Liver (tissue), 9 donors: ENCODE measurements around the gene ROR1. TPM values are rescaled to one million over a fixed set of nuclear protein-coding genes. Genes with fewer than 3 reads are reported as not detected.

Experiments used
- DNase-seq: peaks from one replicate; pipeline ENCODE4 v3.0.0-alpha.2; 2017; ENCODE audit warnings: low spot score
- H3K27ac ChIP-seq, 2 donors: one replicate each; pipeline ENCODE4 v1.7.0; 2013; ENCODE audit warnings: inconsistent platforms in 2 of 2, low read length in 2 of 2, control low read depth in 1 of 2, low read depth in 1 of 2, mild to moderate bottlenecking in 1 of 2
- H3K27me3 ChIP-seq, 4 donors: one replicate each; pipeline versions ENCODE4 v1.6.1 to v1.7.0; 2013; ENCODE audit warnings: low read length in 3 of 4, inconsistent platforms in 1 of 4, mild to moderate bottlenecking in 1 of 4, moderate library complexity in 1 of 4; ENCODE audit not compliant: control insufficient read depth in 4 of 4, insufficient read depth in 4 of 4
- H3K36me3 ChIP-seq, 4 donors: one replicate each; pipeline versions ENCODE4 v1.6.1 to v1.7.0; 2013; ENCODE audit warnings: low read length in 3 of 4, mild to moderate bottlenecking in 3 of 4, low read depth in 1 of 4, moderate library complexity in 1 of 4; ENCODE audit not compliant: control insufficient read depth in 4 of 4, insufficient read depth in 3 of 4
- H3K4me1 ChIP-seq, 4 donors: one replicate each; pipeline versions ENCODE4 v1.6.1 to v1.7.0; 2013; ENCODE audit warnings: low read length in 3 of 4, mild to moderate bottlenecking in 3 of 4, moderate library complexity in 1 of 4; ENCODE audit not compliant: control insufficient read depth in 4 of 4, insufficient read depth in 4 of 4
- H3K4me3 ChIP-seq, 3 donors: one replicate each; pipeline versions ENCODE4 v1.6.1 to v1.7.0; 2013; ENCODE audit warnings: low read length in 3 of 3, control low read depth in 1 of 3, low read depth in 1 of 3, mild to moderate bottlenecking in 1 of 3
- H3K9ac ChIP-seq, 2 donors: one replicate each; pipeline ENCODE4 v1.7.0; 2013; ENCODE audit warnings: low read length in 2 of 2, mild to moderate bottlenecking in 2 of 2, moderate library complexity in 2 of 2, control low read depth in 1 of 2, low read depth in 1 of 2
- H3K9me3 ChIP-seq, 4 donors: one replicate each; pipeline versions ENCODE4 v1.6.1 to v1.7.0; 2013; ENCODE audit warnings: low read length in 3 of 4; ENCODE audit not compliant: control insufficient read depth in 4 of 4
- ATF3 ChIP-seq: IDR thresholded peaks from 2 replicates; pipeline ENCODE4 v1.6.1; 2016; ENCODE audit warnings: antibody characterized with exemption
- EGR1 ChIP-seq, 2 donors: IDR thresholded peaks; 2 replicates each; pipeline ENCODE4 v1.6.1; 2016 to 2018; ENCODE audit warnings: antibody characterized with exemption in 2 of 2, low read depth in 2 of 2
- FOXA1 ChIP-seq: IDR thresholded peaks from 2 replicates; pipeline ENCODE4 v1.6.1; 2016; ENCODE audit warnings: antibody characterized with exemption
- FOXA2 ChIP-seq: IDR thresholded peaks from 2 replicates; pipeline ENCODE4 v1.6.1; 2016; ENCODE audit warnings: antibody characterized with exemption
- GABPA ChIP-seq, 2 donors: IDR thresholded peaks in 1 of 2; conservative IDR thresholded peaks in 1 of 2; 2 replicates each; pipeline ENCODE4 v1.6.1; 2016; ENCODE audit warnings: antibody characterized with exemption in 2 of 2, mild to moderate bottlenecking in 1 of 2, moderate library complexity in 1 of 2
- HNF4A ChIP-seq, 2 donors: conservative IDR thresholded peaks; 2 replicates each; pipeline ENCODE4 v1.6.1; 2016; ENCODE audit warnings: antibody characterized with exemption in 2 of 2, mild to moderate bottlenecking in 2 of 2
- HNF4G ChIP-seq: IDR thresholded peaks from 2 replicates; pipeline ENCODE4 v1.6.1; 2016; ENCODE audit warnings: antibody characterized with exemption
- JUND ChIP-seq, 2 donors: IDR thresholded peaks; 2 replicates each; pipeline ENCODE4 v1.6.1; 2016; ENCODE audit warnings: antibody characterized with exemption in 2 of 2
- NR2F2 ChIP-seq: IDR thresholded peaks from 2 replicates; pipeline ENCODE4 v1.6.1; 2016; ENCODE audit warnings: antibody characterized with exemption
- REST ChIP-seq: IDR thresholded peaks from 2 replicates; pipeline ENCODE4 v1.6.1; 2016; ENCODE audit warnings: antibody characterized with exemption, mild to moderate bottlenecking
- RXRA ChIP-seq, 2 donors: IDR thresholded peaks; 2 replicates each; pipeline ENCODE4 v1.6.1; 2017 to 2018; ENCODE audit warnings: antibody characterized with exemption in 2 of 2, mild to moderate bottlenecking in 1 of 2
- SP1 ChIP-seq: IDR thresholded peaks from 2 replicates; pipeline ENCODE4 v1.6.1; 2018; ENCODE audit warnings: antibody characterized with exemption, mild to moderate bottlenecking
- TAF1 ChIP-seq: conservative IDR thresholded peaks from 2 replicates; pipeline ENCODE4 v1.6.1; 2016; ENCODE audit warnings: antibody characterized with exemption, mild to moderate bottlenecking
- WGBS: extraction: QIAGEN DNeasy Blood & Tissue Kit; methylation state at CpG from one replicate; pipeline ENCODE4 v1.1.7; 2013; 5-methylcytosine and 5-hydroxymethylcytosine counted together
- polyA plus RNA-seq, 2 donors: library from polyadenylated mRNA; stranded (reverse) in 1 of 2; unstranded in 1 of 2; fragments of 200-250 nt in 1 of 2; fragments of >200 nt in 1 of 2; fragmentation: Nextera tagmentation in 1 of 2; extraction: Ambion mirVana in 1 of 2; gene quantifications; one replicate each; pipeline versions ENCODE4 v1.2.1 to v1.2.3, GENCODE V29; 2013 to 2015
- total RNA-seq, 2 donors: library from RNA; depleted of rRNA; stranded (reverse); fragments of >200 nt; gene quantifications; one replicate each; pipeline ENCODE4 v1.2.3, GENCODE V29; 2014
- TF ChIP-seq, protein P1 (sequence below): fragments of 150-350 bp; IDR thresholded peaks from 2 replicates; pipeline ENCODE4 v1.5.1; 2017; ENCODE audit warnings: improper control_type of control experiment, low read depth, low read length; ENCODE audit not compliant: missing input control
- TF ChIP-seq, protein P2 (sequence below): IDR thresholded peaks from 2 replicates; pipeline ENCODE4 v1.6.1; 2016; ENCODE audit warnings: antibody characterized with exemption
- donor health status: healthy.
- donor health status: healthy.
- donor health status: healthy.
- donor health status: healthy.
- donor health status: healthy.

The ROR1 gene
- total and polyA plus RNA-seq, 4 donors = 0.15 to 0.98 (median 0.37) TPM

DNA sequence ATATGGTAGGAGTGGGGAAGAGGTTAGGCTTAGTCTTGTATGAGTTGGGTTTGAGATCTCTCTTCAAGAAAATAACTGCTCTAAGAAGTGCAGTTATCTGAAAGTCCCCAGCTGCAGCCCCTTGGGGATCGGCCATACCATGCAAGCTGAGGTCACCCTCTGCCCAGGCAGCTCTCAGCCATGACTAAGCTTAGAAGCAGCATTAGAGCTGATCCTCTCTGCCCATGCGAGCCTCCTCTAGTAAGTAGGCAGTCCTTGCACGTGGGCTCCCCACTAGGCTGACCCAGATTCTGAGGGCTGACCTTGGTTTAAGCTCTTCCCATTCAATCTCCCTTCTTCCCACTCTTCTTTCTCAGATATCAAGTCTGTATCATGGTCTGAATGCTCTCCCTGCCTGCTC lies 308.6 kb downstream of the ROR1 start:
- 84% methylated on average over 3 of the region's 3 CpGs for WGBS
- Histone ChIP-seq H3K36me3 (no peaks in the 10 kb centered on the region), H3K9me3 (no peaks in the 10 kb centered on the region), H3K27ac (no peak overlapping the region), H3K4me1 (no peaks in the 10 kb centered on the region), H3K9ac (no peak overlapping the region), H3K27me3 (peaks cover 0 to 4% (median 0%) of the 10 kb centered on the region in 4 donors), H3K4me3 (no peak overlapping the region)
- TF ChIP-seq HNF4A (conservative IDR thresholded peaks at IDR 0.05) (no peak), JUND (IDR thresholded peaks at IDR 0.05) (no peak), GABPA (IDR thresholded peaks at IDR 0.05 in 1 of 2, conservative IDR thresholded peaks at IDR 0.05 in 1 of 2) (no peak)
- DNase-seq = no peak

DNA sequence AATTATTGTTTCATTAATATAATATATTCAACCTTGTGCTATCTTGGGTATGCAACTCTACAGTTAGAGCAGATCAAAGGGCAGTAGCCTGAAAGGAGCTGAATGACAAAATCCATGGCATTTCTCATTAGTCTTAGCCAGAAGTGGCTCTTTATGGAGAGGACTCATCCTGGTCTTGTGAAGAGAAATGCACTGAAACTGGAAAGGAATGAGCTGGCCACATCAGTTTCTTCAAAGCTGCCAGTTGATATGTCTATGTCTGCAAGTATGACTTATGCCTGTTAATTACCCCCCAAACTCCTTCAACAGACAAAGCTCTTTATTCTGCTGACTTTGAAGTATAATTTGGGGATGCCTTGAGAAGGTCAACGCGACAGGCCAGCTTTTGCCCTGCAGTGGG lies 310.6 kb downstream of the ROR1 start:
- no peaks in the 10 kb centered on the region for H3K36me3 ChIP-seq
- H3K27me3 ChIP-seq = peaks cover 0 to 4% (median 0%) of the 10 kb centered on the region in 4 donors
- H3K4me1 ChIP-seq = no peaks in the 10 kb centered on the region
- DNase-seq = no peak
- H3K9me3 ChIP-seq = no peaks in the 10 kb centered on the region
- H3K27ac ChIP-seq = no peak overlapping the region
- H3K4me3 ChIP-seq = no peak overlapping the region
- TF ChIP-seq EGR1 (IDR thresholded peaks at IDR 0.05; ENCODE audit: low read depth in 2 of 2) = no peak
- TF ChIP-seq, protein P1, sequence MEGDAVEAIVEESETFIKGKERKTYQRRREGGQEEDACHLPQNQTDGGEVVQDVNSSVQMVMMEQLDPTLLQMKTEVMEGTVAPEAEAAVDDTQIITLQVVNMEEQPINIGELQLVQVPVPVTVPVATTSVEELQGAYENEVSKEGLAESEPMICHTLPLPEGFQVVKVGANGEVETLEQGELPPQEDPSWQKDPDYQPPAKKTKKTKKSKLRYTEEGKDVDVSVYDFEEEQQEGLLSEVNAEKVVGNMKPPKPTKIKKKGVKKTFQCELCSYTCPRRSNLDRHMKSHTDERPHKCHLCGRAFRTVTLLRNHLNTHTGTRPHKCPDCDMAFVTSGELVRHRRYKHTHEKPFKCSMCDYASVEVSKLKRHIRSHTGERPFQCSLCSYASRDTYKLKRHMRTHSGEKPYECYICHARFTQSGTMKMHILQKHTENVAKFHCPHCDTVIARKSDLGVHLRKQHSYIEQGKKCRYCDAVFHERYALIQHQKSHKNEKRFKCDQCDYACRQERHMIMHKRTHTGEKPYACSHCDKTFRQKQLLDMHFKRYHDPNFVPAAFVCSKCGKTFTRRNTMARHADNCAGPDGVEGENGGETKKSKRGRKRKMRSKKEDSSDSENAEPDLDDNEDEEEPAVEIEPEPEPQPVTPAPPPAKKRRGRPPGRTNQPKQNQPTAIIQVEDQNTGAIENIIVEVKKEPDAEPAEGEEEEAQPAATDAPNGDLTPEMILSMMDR = no peak
- no peak for TF ChIP-seq JUND (IDR thresholded peaks at IDR 0.05)
- TF ChIP-seq FOXA2 = no peak
- TF ChIP-seq REST = no peak
- no peak for TF ChIP-seq FOXA1
- TF ChIP-seq SP1 = no peak
- TF ChIP-seq HNF4G = no peak
- no peak for TF ChIP-seq TAF1
- no peak for TF ChIP-seq GABPA (IDR thresholded peaks at IDR 0.05 in 1 of 2, conservative IDR thresholded peaks at IDR 0.05 in 1 of 2)
- TF ChIP-seq, protein P2, sequence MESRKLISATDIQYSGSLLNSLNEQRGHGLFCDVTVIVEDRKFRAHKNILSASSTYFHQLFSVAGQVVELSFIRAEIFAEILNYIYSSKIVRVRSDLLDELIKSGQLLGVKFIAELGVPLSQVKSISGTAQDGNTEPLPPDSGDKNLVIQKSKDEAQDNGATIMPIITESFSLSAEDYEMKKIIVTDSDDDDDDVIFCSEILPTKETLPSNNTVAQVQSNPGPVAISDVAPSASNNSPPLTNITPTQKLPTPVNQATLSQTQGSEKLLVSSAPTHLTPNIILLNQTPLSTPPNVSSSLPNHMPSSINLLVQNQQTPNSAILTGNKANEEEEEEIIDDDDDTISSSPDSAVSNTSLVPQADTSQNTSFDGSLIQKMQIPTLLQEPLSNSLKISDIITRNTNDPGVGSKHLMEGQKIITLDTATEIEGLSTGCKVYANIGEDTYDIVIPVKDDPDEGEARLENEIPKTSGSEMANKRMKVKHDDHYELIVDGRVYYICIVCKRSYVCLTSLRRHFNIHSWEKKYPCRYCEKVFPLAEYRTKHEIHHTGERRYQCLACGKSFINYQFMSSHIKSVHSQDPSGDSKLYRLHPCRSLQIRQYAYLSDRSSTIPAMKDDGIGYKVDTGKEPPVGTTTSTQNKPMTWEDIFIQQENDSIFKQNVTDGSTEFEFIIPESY = no peak
- no peak for TF ChIP-seq ATF3
- TF ChIP-seq RXRA (IDR thresholded peaks at IDR 0.05) = no peak
- TF ChIP-seq NR2F2 = no peak
- H3K9ac ChIP-seq = no peak overlapping the region
- 97% methylated on average over 2 of the region's 2 CpGs for WGBS
